SJSA1 (cell line): Measurements from ENCODE around the gene LSP1. TPM values are rescaled to one million over a fixed set of nuclear protein-coding genes. Genes with fewer than 3 reads are reported as not detected.
A peak's percentile ranks its signal among the peaks of the same experiment; 100 is the strongest.

ENCODE experiments used
- DNase-seq, 2 experiments: peaks; one replicate each; pipeline ENCODE4 v3.0.0-alpha.2; 2015 to 2020; ENCODE audit warnings: low spot score in 2 of 2, low read depth in 1 of 2
- H3K27ac ChIP-seq: fragments of 250-450 bp; sonication (Bioruptor Pico); 2 replicates; pipeline ENCODE4 v1.5.1; 2020; ENCODE audit warnings: mild to moderate bottlenecking, moderate library complexity
- H3K27me3 ChIP-seq: fragments of 250-450 bp; sonication (Bioruptor Pico); replicated peaks from 2 replicates; pipeline ENCODE4 v1.5.1; 2020; ENCODE audit warnings: mild to moderate bottlenecking, moderate library complexity
- H3K36me3 ChIP-seq: fragments of 250-450 bp; sonication (Bioruptor Pico); 2 replicates; pipeline ENCODE4 v1.5.1; 2020; ENCODE audit warnings: mild to moderate bottlenecking
- H3K4me1 ChIP-seq: fragments of 250-450 bp; sonication (Bioruptor Pico); replicated peaks from 2 replicates; pipeline ENCODE4 v1.6.1; 2021; ENCODE audit warnings: mild to moderate bottlenecking
- H3K4me3 ChIP-seq: fragments of 250-450 bp; sonication (Bioruptor Pico); 2 replicates; pipeline ENCODE4 v1.5.1; 2020; ENCODE audit warnings: mild to moderate bottlenecking
- H3K9me3 ChIP-seq: fragments of 250-450 bp; sonication (Bioruptor Pico); replicated peaks from 2 replicates; pipeline ENCODE4 v1.5.1; 2020; ENCODE audit warnings: mild to moderate bottlenecking
- total RNA-seq: library from RNA; depleted of rRNA; stranded (reverse); fragments of >200 nt; shearing (Covaris generic); gene quantifications from 2 replicates; pipeline ENCODE4 v1.2.3, GENCODE V29; 2014

The LSP1 gene
- total RNA-seq, 1 experiment from 2014 or later: 0.50 TPM

GRCh38 chr11:1927848-1928469, 75.1 kb downstream of the LSP1 start:
- Histone ChIP-seq H3K27ac (peak overlapping the region; percentile 61), H3K4me1 (peaks cover 50% of the 10 kb centered on the region), H3K36me3 (no peaks in the 10 kb centered on the region), H3K4me3 (no peak overlapping the region), H3K9me3 (no peaks in the 10 kb centered on the region), H3K27me3 (peaks cover under 1% of the 10 kb centered on the region; the same call in 1 of the 2 replicates)
- peak in 1 of 2 experiments; percentile 12 for DNase-seq

GRCh38 chr11:1928470-1928890, 75.6 kb downstream of the LSP1 start:
- H3K27ac ChIP-seq: peak overlapping the region; percentile 61
- no peak overlapping the region for H3K4me3 ChIP-seq
- peak in 1 of 2 experiments; percentile 46 for DNase-seq
- H3K4me1 ChIP-seq: peaks cover 46% of the 10 kb centered on the region
- H3K36me3 ChIP-seq: no peaks in the 10 kb centered on the region
- H3K9me3 ChIP-seq: no peaks in the 10 kb centered on the region
- H3K27me3 ChIP-seq: no peaks in the 10 kb centered on the region

- Histone ChIP-seq H3K4me3 (no peak overlapping the region), H3K27me3 (no peaks in the 10 kb centered on the region), H3K4me1 (peaks cover 46% of the 10 kb centered on the region), H3K27ac (no peak overlapping the region), H3K9me3 (no peaks in the 10 kb centered on the region), H3K36me3 (no peaks in the 10 kb centered on the region)
- DNase-seq: no peak
Observed at GRCh38 chr11:1928891-1929541, 76.1 kb downstream of the LSP1 start.

- Histone ChIP-seq H3K36me3 (no peaks in the 10 kb centered on the region), H3K4me1 (peaks cover 46% of the 10 kb centered on the region), H3K27ac (no peak overlapping the region), H3K27me3 (no peaks in the 10 kb centered on the region), H3K9me3 (no peaks in the 10 kb centered on the region), H3K4me3 (no peak overlapping the region)
- DNase-seq: no peak
Observed at GRCh38 chr11:1929621-1930461, 77.0 kb downstream of the LSP1 start.

- Histone ChIP-seq H3K27me3 (no peaks in the 10 kb centered on the region), H3K27ac (no peak overlapping the region), H3K36me3 (no peaks in the 10 kb centered on the region), H3K4me1 (peaks cover 46% of the 10 kb centered on the region), H3K4me3 (no peak overlapping the region), H3K9me3 (no peaks in the 10 kb centered on the region)
- DNase-seq: no peak
Observed at GRCh38 chr11:1930462-1930830, 77.6 kb downstream of the LSP1 start.

- H3K4me3 ChIP-seq: no peak overlapping the region
- no peaks in the 10 kb centered on the region for H3K9me3 ChIP-seq
- H3K27me3 ChIP-seq: no peaks in the 10 kb centered on the region
- DNase-seq: peak in 1 of 2 experiments; percentile 16
- no peaks in the 10 kb centered on the region for H3K36me3 ChIP-seq
- H3K4me1 ChIP-seq: peaks cover 39% of the 10 kb centered on the region
- H3K27ac ChIP-seq: no peak overlapping the region
Observed at GRCh38 chr11:1931341-1932104, 78.6 kb downstream of the LSP1 start.

GRCh38 chr11:1932105-1932480, 79.2 kb downstream of the LSP1 start:
- no peak overlapping the region for H3K27ac ChIP-seq
- H3K4me1 ChIP-seq: peaks cover 33% of the 10 kb centered on the region
- H3K27me3 ChIP-seq: no peaks in the 10 kb centered on the region
- no peaks in the 10 kb centered on the region for H3K9me3 ChIP-seq
- DNase-seq: no peak
- H3K36me3 ChIP-seq: no peaks in the 10 kb centered on the region
- no peak overlapping the region for H3K4me3 ChIP-seq

- Histone ChIP-seq H3K9me3 (no peaks in the 10 kb centered on the region), H3K27ac (no peak overlapping the region), H3K4me1 (peaks cover 28% of the 10 kb centered on the region), H3K27me3 (no peaks in the 10 kb centered on the region), H3K36me3 (no peaks in the 10 kb centered on the region), H3K4me3 (no peak overlapping the region)
- DNase-seq: no peak
Observed at GRCh38 chr11:1932681-1933080, 79.8 kb downstream of the LSP1 start.

GRCh38 chr11:1933416-1934334, 80.8 kb downstream of the LSP1 start:
- H3K4me1 ChIP-seq: peaks cover 18% of the 10 kb centered on the region
- no peaks in the 10 kb centered on the region for H3K27me3 ChIP-seq
- no peak overlapping the region for H3K4me3 ChIP-seq
- DNase-seq: no peak
- H3K27ac ChIP-seq: no peak overlapping the region
- no peaks in the 10 kb centered on the region for H3K36me3 ChIP-seq
- H3K9me3 ChIP-seq: no peaks in the 10 kb centered on the region

GRCh38 chr11:1934335-1935155, 81.7 kb downstream of the LSP1 start:
- H3K4me3 ChIP-seq: no peak overlapping the region
- DNase-seq: no peak
- no peak overlapping the region for H3K27ac ChIP-seq
- H3K36me3 ChIP-seq: no peaks in the 10 kb centered on the region
- H3K9me3 ChIP-seq: no peaks in the 10 kb centered on the region
- no peaks in the 10 kb centered on the region for H3K27me3 ChIP-seq
- H3K4me1 ChIP-seq: peaks cover 12% of the 10 kb centered on the region

GRCh38 chr11:1935156-1936071, 82.5 kb downstream of the LSP1 start:
- H3K4me1 ChIP-seq: peaks cover 12% of the 10 kb centered on the region
- no peaks in the 10 kb centered on the region for H3K36me3 ChIP-seq
- H3K27me3 ChIP-seq: no peaks in the 10 kb centered on the region
- H3K9me3 ChIP-seq: no peaks in the 10 kb centered on the region
- no peak for DNase-seq
- no peak overlapping the region for H3K27ac ChIP-seq
- H3K4me3 ChIP-seq: no peak overlapping the region
